Muscle layer of duodenum (tissue), 2 donors: Measurements from ENCODE around the gene CHRNA4.

Experiments used
- H3K27ac ChIP-seq: one replicate; pipeline ENCODE4 v1.7.0; 2013; ENCODE audit warnings: mild to moderate bottlenecking, low read length
- H3K27me3 ChIP-seq: one replicate; pipeline ENCODE4 v1.7.0; 2013; ENCODE audit warnings: low read depth, mild to moderate bottlenecking, control low read depth, low read length
- H3K36me3 ChIP-seq, 2 donors: one replicate each; pipeline ENCODE4 v1.7.0; 2013; ENCODE audit warnings: low read length in 2 of 2, control low read depth in 1 of 2, mild to moderate bottlenecking in 1 of 2; ENCODE audit not compliant: insufficient read depth in 2 of 2, control insufficient read depth in 1 of 2
- H3K4me1 ChIP-seq, 2 donors: one replicate each; pipeline ENCODE4 v1.7.0; 2013; ENCODE audit warnings: low read length in 2 of 2, mild to moderate bottlenecking in 2 of 2, control low read depth in 1 of 2, moderate library complexity in 1 of 2; ENCODE audit not compliant: insufficient read depth in 2 of 2, control insufficient read depth in 1 of 2
- H3K4me3 ChIP-seq, 2 donors: one replicate each; pipeline ENCODE4 v1.7.0; 2013; ENCODE audit warnings: low read length in 2 of 2, low read depth in 1 of 2, mild to moderate bottlenecking in 1 of 2
- H3K9me3 ChIP-seq, 2 donors: one replicate each; pipeline ENCODE4 v1.7.0; 2013; ENCODE audit warnings: low read length in 2 of 2, control low read depth in 1 of 2, mild to moderate bottlenecking in 1 of 2; ENCODE audit not compliant: control insufficient read depth in 1 of 2
- donor health status: healthy.

The CHRNA4 gene

GRCh38 chr20:63301671-63302070, 59.5 kb downstream of the CHRNA4 start:
- Histone ChIP-seq H3K27me3 (peaks cover 3% of the 10 kb centered on the region), H3K27ac (no peak overlapping the region), H3K4me3 (no peak overlapping the region), H3K4me1 (no peaks in the 10 kb centered on the region), H3K9me3 (peaks cover 0 to 8% of the 10 kb centered on the region in 2 donors), H3K36me3 (no peaks in the 10 kb centered on the region)

DNA sequence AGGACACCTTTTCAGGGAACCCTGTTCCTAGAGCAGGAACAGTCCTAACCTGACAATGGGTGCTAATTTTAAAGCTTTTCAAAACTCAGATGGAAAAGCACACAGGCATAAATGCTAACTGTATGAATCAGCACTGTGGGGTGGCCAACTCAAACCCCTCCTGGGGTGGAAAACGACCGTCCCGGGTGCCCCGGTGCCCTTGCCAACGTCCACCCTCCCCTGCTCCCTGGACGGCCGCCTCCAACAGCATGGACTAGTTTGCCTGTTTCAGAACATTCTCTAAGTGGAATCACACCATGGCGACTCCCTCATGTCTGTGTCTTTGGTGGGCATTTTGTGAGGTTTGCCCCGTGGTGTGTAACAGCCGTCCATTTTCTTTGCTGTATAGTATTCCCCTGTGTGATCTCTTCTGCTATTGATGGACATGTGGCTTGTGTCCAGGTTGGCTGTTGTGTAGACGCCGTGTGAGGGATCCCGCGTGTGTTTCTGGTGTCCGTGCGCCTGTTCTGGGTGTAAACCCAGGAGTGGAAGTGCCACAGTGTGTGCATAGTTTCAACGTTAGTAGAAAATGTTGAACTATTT, 62.3 kb downstream of the CHRNA4 start:
- Histone ChIP-seq H3K4me3 (no peak overlapping the region), H3K27ac (no peak overlapping the region), H3K4me1 (no peaks in the 10 kb centered on the region), H3K36me3 (no peaks in the 10 kb centered on the region), H3K27me3 (peaks cover 8% of the 10 kb centered on the region), H3K9me3 (peaks cover 0 to 8% of the 10 kb centered on the region in 2 donors)

DNA sequence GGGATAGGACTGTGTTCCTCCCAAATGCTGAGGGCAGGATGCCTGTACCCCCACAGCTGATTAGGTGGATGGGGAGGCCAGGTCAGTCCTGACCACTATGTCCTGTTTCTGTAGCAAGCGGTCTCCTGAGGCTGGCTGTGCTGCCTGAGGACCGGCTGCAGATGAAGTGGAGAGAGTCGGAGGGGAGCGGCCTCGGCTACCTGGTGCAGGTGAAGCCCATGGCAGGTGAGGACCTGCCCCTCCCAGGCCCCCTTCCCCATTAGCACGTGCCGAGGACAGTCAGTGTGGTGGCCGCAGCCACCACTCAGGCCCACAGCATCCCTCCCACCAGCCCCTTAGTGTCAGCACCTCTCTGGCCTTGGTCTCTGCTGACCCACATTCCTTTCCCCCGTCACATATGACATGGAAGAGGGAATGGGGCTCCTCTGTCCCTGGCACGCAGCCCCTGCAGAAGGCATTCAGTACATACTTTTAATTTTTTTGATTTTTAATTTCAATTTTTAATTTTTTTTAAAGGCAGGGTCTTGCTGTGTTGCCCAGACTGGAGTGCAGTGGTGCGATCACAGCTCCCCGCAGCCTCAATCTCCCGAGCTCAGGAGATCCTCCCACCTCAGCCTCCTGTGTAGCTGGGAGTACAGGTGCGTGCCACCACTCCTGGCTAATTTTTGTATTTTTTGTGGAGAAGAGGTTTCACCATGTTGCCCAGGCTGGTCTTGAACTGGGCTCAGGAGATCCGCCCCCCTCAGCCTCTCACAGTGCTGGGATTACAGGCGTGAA, 63.2 kb downstream of the CHRNA4 start:
- Histone ChIP-seq H3K27me3 (peaks cover 8% of the 10 kb centered on the region), H3K4me3 (no peak overlapping the region), H3K9me3 (peaks cover 0 to 8% of the 10 kb centered on the region in 2 donors), H3K27ac (no peak overlapping the region), H3K4me1 (no peaks in the 10 kb centered on the region), H3K36me3 (no peaks in the 10 kb centered on the region)

DNA sequence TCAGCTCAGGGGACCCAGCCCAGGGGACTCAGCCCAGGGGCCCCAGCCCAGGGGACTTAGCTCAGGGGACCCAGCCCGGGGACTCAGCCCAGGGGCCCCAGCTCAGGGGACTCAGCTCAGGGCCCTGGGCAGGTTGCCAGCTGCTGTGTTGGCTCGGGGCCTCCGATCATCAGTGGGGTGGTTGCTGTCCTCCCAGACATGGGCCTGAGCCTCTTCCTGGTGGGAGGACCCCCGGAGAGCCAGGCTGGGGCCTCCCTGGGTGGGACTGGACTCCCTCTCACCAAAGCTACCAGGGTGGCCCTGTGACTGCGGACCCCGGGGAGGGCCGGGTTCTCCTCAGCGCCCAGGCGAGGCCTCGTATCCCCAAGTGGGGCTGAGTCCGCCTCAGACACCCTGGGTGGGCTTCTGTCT, 63.8 kb downstream of the CHRNA4 start:
- Histone ChIP-seq H3K9me3 (peaks cover 0 to 8% of the 10 kb centered on the region in 2 donors), H3K27me3 (peaks cover 8% of the 10 kb centered on the region)

DNA sequence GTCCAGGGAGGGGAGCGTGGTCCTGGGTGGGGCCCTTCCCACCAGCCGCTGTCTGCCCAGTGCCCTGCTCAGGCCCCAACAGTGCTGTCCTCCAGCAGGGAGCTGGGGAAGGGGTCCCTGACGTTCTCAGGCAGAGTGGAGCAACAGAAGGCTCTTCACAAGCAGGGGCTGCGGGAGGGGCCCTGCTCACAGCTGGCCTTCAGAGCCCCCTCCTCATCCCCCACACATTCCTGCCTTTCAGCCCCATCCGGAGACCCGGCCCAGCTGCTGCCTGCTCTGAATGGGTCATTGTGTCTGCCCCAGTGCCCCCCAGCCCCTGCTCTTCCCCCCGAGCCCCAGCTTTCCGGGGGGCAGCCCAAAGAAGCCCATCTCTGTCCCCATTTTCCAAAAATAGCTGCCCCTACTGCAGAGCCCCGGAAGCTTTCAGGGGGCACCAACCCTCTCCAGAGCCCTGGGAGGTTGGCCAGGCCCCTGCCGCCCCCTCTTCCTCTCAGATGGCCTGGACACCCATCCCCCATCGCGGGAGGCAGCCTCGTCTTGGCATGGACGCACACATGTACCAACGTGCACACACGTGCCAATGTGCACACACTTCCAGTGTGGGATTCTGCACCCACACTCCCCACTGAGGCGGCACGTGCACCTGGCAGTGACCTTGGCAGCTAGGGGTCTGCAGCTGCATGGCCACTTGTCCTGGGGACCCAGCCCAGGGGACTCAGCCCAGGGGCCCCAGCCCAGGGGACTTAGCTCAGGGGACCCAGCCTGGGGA, 64.4 kb downstream of the CHRNA4 start:
- Histone ChIP-seq H3K9me3 (peaks cover 0 to 8% of the 10 kb centered on the region in 2 donors), H3K36me3 (no peaks in the 10 kb centered on the region), H3K4me1 (no peaks in the 10 kb centered on the region), H3K27ac (no peak overlapping the region), H3K27me3 (peaks cover 8% of the 10 kb centered on the region), H3K4me3 (no peak overlapping the region)

More for the DNA sequence above, 63.8 kb downstream of the CHRNA4 start:
- no peaks in the 10 kb centered on the region for H3K36me3 ChIP-seq
- H3K4me1 ChIP-seq = no peaks in the 10 kb centered on the region
- no peak overlapping the region for H3K4me3 ChIP-seq
- no peak overlapping the region for H3K27ac ChIP-seq

- H3K9me3 ChIP-seq = peaks cover 0 to 1% of the 10 kb centered on the region in 2 donors
- no peak overlapping the region for H3K27ac ChIP-seq
- H3K4me3 ChIP-seq = no peak overlapping the region
- H3K36me3 ChIP-seq = no peaks in the 10 kb centered on the region
- peaks cover 8% of the 10 kb centered on the region for H3K27me3 ChIP-seq
- no peaks in the 10 kb centered on the region for H3K4me1 ChIP-seq
These were observed 65.3 kb downstream of the CHRNA4 start for GRCh38 chr20:63295846-63296245.

- Histone ChIP-seq H3K36me3 (no peaks in the 10 kb centered on the region), H3K9me3 (no peaks in the 10 kb centered on the region), H3K27ac (no peak overlapping the region), H3K4me1 (no peaks in the 10 kb centered on the region), H3K27me3 (peaks cover 8% of the 10 kb centered on the region), H3K4me3 (no peak overlapping the region)
These were observed 65.7 kb downstream of the CHRNA4 start for GRCh38 chr20:63295422-63295821.

GRCh38 chr20:63295018-63295417, 66.1 kb downstream of the CHRNA4 start:
- H3K9me3 ChIP-seq = no peaks in the 10 kb centered on the region
- peaks cover 8% of the 10 kb centered on the region for H3K27me3 ChIP-seq
- no peak overlapping the region for H3K27ac ChIP-seq

DNA sequence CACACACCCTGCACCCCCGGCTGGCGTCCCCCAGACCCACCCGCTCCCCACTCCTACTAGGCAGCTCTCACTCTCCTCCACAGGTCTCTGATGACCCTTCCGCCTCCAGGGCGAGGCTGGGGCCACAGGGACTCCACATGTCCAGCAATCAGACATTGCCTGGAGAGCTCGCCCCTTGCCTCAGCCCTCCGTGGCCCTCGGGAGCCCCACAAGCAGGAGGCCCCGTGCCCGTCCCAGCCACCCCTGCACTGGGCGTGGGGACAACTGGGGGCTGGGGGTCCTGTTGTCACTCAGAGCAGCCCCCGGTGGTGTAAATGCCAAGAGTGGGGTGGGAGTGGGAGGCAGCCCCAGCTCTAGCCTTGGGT, 66.6 kb downstream of the CHRNA4 start:
- peaks cover 8% of the 10 kb centered on the region for H3K27me3 ChIP-seq
- H3K27ac ChIP-seq = no peak overlapping the region

More at GRCh38 chr20:63295018-63295417, 66.1 kb downstream of the CHRNA4 start:
- H3K4me1 ChIP-seq = no peaks in the 10 kb centered on the region
- H3K36me3 ChIP-seq = no peaks in the 10 kb centered on the region
- no peak overlapping the region for H3K4me3 ChIP-seq

DNA sequence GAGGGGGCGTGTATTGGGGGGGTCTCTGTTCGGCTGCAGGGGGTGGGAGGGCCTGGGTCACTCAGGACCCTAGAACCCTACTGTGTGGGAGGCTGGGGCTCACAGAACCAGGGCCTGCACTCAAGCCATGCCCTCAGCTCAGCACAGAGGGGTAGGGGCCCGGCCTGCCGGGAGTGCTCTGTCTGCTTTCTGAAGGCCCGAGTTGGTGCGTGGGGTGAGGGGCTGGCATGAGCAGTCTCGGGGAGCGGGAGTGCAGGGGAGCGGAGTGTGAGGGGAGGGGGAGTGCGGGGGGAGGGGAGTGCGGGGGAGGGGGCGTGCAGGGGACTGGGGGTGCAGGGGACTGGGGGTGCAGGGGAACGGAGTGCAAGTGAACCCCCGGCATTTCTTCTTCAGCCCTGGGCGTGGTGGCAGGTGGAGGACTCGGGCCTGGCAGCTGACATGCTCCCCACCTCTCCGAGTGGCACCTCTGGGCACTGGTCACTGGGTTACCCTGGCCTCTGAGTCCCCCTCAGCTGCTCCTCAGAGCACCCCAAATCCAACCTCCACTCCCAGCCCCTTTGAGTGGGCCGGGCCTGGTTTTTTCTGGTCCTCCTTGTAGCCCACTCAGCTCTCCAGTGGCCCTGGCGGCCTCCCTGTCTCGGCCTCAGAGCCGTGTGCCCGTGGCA, 67.1 kb downstream of the CHRNA4 start:
- Histone ChIP-seq H3K36me3 (peaks cover 0 to 3% of the 10 kb centered on the region in 2 donors), H3K9me3 (no peaks in the 10 kb centered on the region), H3K27me3 (peaks cover 8% of the 10 kb centered on the region), H3K27ac (no peak overlapping the region), H3K4me1 (no peaks in the 10 kb centered on the region), H3K4me3 (no peak overlapping the region)

More for the DNA sequence above, 66.6 kb downstream of the CHRNA4 start:
- H3K4me1 ChIP-seq = no peaks in the 10 kb centered on the region
- H3K36me3 ChIP-seq = no peaks in the 10 kb centered on the region
- no peaks in the 10 kb centered on the region for H3K9me3 ChIP-seq
- H3K4me3 ChIP-seq = no peak overlapping the region

GRCh38 chr20:63293456-63293855, 67.7 kb downstream of the CHRNA4 start:
- Histone ChIP-seq H3K27me3 (peaks cover 8% of the 10 kb centered on the region), H3K9me3 (no peaks in the 10 kb centered on the region), H3K4me3 (no peak overlapping the region), H3K36me3 (peaks cover 0 to 8% of the 10 kb centered on the region in 2 donors), H3K27ac (no peak overlapping the region), H3K4me1 (no peaks in the 10 kb centered on the region)
